DOHH2 (cell line): ENCODE results near the gene IGFL4.

ENCODE experiments used
- H3F3A ChIP-seq: fragments of 200-600 bp; sonication (generic), shearing (Covaris generic); 2 replicates; pipeline ENCODE4 v1.6.0; 2016; ENCODE audit warnings: antibody characterized with exemption, mild to moderate bottlenecking; ENCODE audit not compliant: control insufficient read depth, insufficient read depth
- H3K27ac ChIP-seq: fragments of 200-600 bp; sonication (generic); 2 replicates; pipeline ENCODE4 v1.5.1; 2014; ENCODE audit warnings: low read depth, mild to moderate bottlenecking, low read length, moderate library complexity
- H3K27me3 ChIP-seq: fragments of 200-600 bp; sonication (generic); 2 replicates; pipeline ENCODE4 v1.6.1; 2014; ENCODE audit warnings: mild to moderate bottlenecking, low read length, mixed read lengths; ENCODE audit not compliant: control insufficient read depth
- H3K36me3 ChIP-seq: fragments of 200-600 bp; sonication (generic); 2 replicates; pipeline ENCODE4 v1.6.1; 2014; ENCODE audit warnings: mild to moderate bottlenecking, low read length, moderate library complexity, mixed read lengths; ENCODE audit not compliant: control insufficient read depth
- H3K4me1 ChIP-seq: fragments of 200-600 bp; sonication (generic); 2 replicates; pipeline ENCODE4 v1.6.1; 2014; ENCODE audit warnings: mild to moderate bottlenecking, low read length, mixed read lengths; ENCODE audit not compliant: control insufficient read depth
- H3K4me2 ChIP-seq: fragments of 200-600 bp; sonication (generic); 2 replicates; pipeline ENCODE4 v1.6.0; 2014; ENCODE audit warnings: mild to moderate bottlenecking, low read length, moderate library complexity
- H3K4me3 ChIP-seq: fragments of 200-600 bp; sonication (generic); 2 replicates; pipeline ENCODE4 v1.5.1; 2014; ENCODE audit warnings: mild to moderate bottlenecking, low read length, mixed read lengths
- H3K79me2 ChIP-seq: fragments of 200-600 bp; sonication (generic); 2 replicates; pipeline ENCODE4 v1.6.1; 2014; ENCODE audit warnings: mild to moderate bottlenecking, low read length, mixed read lengths; ENCODE audit not compliant: control insufficient read depth
- H3K9me2 ChIP-seq: fragments of 200-600 bp; sonication (generic); replicated peaks from 2 replicates; pipeline ENCODE4 v1.6.1; 2014; ENCODE audit warnings: mild to moderate bottlenecking, low read length, mixed read lengths; ENCODE audit not compliant: control insufficient read depth
- H3K9me3 ChIP-seq: fragments of 200-600 bp; sonication (generic); 2 replicates; pipeline ENCODE4 v1.6.1; 2014; ENCODE audit warnings: antibody characterized with exemption, low read length, mixed read lengths; ENCODE audit not compliant: control insufficient read depth, insufficient read depth
- H4K20me1 ChIP-seq: fragments of 200-600 bp; sonication (generic); 2 replicates; pipeline ENCODE4 v1.6.0; 2014; ENCODE audit warnings: low read depth, mild to moderate bottlenecking, antibody characterized with exemption, low read length, moderate library complexity; ENCODE audit not compliant: control insufficient read depth, insufficient read depth
- EZH2phosphoT487 ChIP-seq: fragments of 200-600 bp; sonication (generic); IDR thresholded peaks from 2 replicates; pipeline ENCODE4 v1.6.1; 2017; ENCODE audit warnings: borderline replicate concordance, mild to moderate bottlenecking, antibody characterized with exemption, low read length, moderate library complexity, mixed read lengths
- TF ChIP-seq, protein P1 (sequence below): fragments of 200-600 bp; sonication (generic); IDR thresholded peaks from one replicate; pipeline ENCODE4 v1.5.1; 2014; ENCODE audit warnings: antibody characterized with exemption, mild to moderate bottlenecking, low read depth, low read length; ENCODE audit not compliant: poor library complexity, severe bottlenecking

The IGFL4 gene

GRCh38 chr19:46015687-46016425 lies 24.9 kb downstream of the IGFL4 start:
- Histone ChIP-seq H3K36me3 (no peaks in the 10 kb centered on the region; the same call in 1 of the 2 replicates), H3K4me3 (peak overlapping the region; percentile 60), H3K9me3 (no peaks in the 10 kb centered on the region), H3K4me2 (peak overlapping the region; percentile 66), H3K9me2 (no peaks in the 10 kb centered on the region), H4K20me1 (peaks cover 3% of the 10 kb centered on the region; the same call in 1 of the 2 replicates), H3K4me1 (peaks cover 12% of the 10 kb centered on the region), H3K79me2 (no peaks in the 10 kb centered on the region), H3K27ac (no peak overlapping the region), H3K27me3 (peaks cover 4% of the 10 kb centered on the region; the same call in 1 of the 2 replicates), H3F3A (peaks cover 7% of the 10 kb centered on the region; the same call in 1 of the 2 replicates)
- TF ChIP-seq, protein P1, sequence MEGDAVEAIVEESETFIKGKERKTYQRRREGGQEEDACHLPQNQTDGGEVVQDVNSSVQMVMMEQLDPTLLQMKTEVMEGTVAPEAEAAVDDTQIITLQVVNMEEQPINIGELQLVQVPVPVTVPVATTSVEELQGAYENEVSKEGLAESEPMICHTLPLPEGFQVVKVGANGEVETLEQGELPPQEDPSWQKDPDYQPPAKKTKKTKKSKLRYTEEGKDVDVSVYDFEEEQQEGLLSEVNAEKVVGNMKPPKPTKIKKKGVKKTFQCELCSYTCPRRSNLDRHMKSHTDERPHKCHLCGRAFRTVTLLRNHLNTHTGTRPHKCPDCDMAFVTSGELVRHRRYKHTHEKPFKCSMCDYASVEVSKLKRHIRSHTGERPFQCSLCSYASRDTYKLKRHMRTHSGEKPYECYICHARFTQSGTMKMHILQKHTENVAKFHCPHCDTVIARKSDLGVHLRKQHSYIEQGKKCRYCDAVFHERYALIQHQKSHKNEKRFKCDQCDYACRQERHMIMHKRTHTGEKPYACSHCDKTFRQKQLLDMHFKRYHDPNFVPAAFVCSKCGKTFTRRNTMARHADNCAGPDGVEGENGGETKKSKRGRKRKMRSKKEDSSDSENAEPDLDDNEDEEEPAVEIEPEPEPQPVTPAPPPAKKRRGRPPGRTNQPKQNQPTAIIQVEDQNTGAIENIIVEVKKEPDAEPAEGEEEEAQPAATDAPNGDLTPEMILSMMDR = no peak
- TF ChIP-seq EZH2phosphoT487 = no peak

- H3K27me3 ChIP-seq = peaks cover 4% of the 10 kb centered on the region; the same call in 1 of the 2 replicates
- H3K4me2 ChIP-seq = no peak overlapping the region
- TF ChIP-seq, protein P1 = no peak
- TF ChIP-seq EZH2phosphoT487 = no peak
- H4K20me1 ChIP-seq = peaks cover 5% of the 10 kb centered on the region; the same call in 1 of the 2 replicates
- no peaks in the 10 kb centered on the region for H3K9me3 ChIP-seq
- no peaks in the 10 kb centered on the region; the same call in 1 of the 2 replicates for H3K36me3 ChIP-seq
- H3K9me2 ChIP-seq = no peaks in the 10 kb centered on the region
- H3K4me3 ChIP-seq = no peak overlapping the region
- H3F3A ChIP-seq = peaks cover 7% of the 10 kb centered on the region; the same call in 1 of the 2 replicates
- H3K27ac ChIP-seq = no peak overlapping the region
- peaks cover 12% of the 10 kb centered on the region for H3K4me1 ChIP-seq
- no peaks in the 10 kb centered on the region for H3K79me2 ChIP-seq
Observed at GRCh38 chr19:46014941-46015686, 25.7 kb downstream of the IGFL4 start.

- H3K27ac ChIP-seq = no peak overlapping the region
- H4K20me1 ChIP-seq = peaks cover 8% of the 10 kb centered on the region; the same call in 1 of the 2 replicates
- H3K4me1 ChIP-seq = peaks cover 14% of the 10 kb centered on the region
- no peaks in the 10 kb centered on the region for H3K9me3 ChIP-seq
- TF ChIP-seq, protein P1 = no peak
- TF ChIP-seq EZH2phosphoT487 = no peak
- H3K4me2 ChIP-seq = no peak overlapping the region
- H3K4me3 ChIP-seq = no peak overlapping the region
- H3K79me2 ChIP-seq = no peaks in the 10 kb centered on the region
- no peaks in the 10 kb centered on the region for H3K9me2 ChIP-seq
- no peaks in the 10 kb centered on the region; the same call in 1 of the 2 replicates for H3K36me3 ChIP-seq
- H3K27me3 ChIP-seq = peaks cover 4% of the 10 kb centered on the region; the same call in 1 of the 2 replicates
- peaks cover 7% of the 10 kb centered on the region; the same call in 1 of the 2 replicates for H3F3A ChIP-seq
Observed at GRCh38 chr19:46014534-46014933, 26.3 kb downstream of the IGFL4 start.
